WTC11 (cell line): Measurements from ENCODE around the gene EFCAB14. TPM values are rescaled to one million over a fixed set of nuclear protein-coding genes. Genes with fewer than 3 reads are reported as not detected.

Experiments
- FOXK1 ChIP-seq: sonication (generic); formaldehyde crosslinking; IDR thresholded peaks from 2 replicates; pipeline ENCODE4 v1.8.0; 2022; ENCODE audit warnings: mild to moderate bottlenecking, moderate library complexity, missing genetic modification reagents
- FOXP1 ChIP-seq: sonication (generic); formaldehyde crosslinking; IDR thresholded peaks from 2 replicates; pipeline ENCODE4 v1.8.0; 2022; ENCODE audit warnings: missing genetic modification reagents, mild to moderate bottlenecking, moderate library complexity, borderline replicate concordance
- GABPB1 ChIP-seq: sonication (generic); formaldehyde crosslinking; IDR thresholded peaks from 2 replicates; pipeline ENCODE4 v1.8.1; 2023; ENCODE audit warnings: mild to moderate bottlenecking, missing genetic modification reagents
- KAT7 ChIP-seq: sonication (generic); formaldehyde crosslinking; IDR thresholded peaks from 2 replicates; pipeline ENCODE4 v1.8.1; 2023; ENCODE audit warnings: missing genetic modification reagents, mild to moderate bottlenecking, borderline replicate concordance
- MYBL2 ChIP-seq: sonication (generic); formaldehyde crosslinking; IDR thresholded peaks from 2 replicates; pipeline ENCODE4 v1.8.1; 2023; ENCODE audit warnings: mild to moderate bottlenecking, moderate library complexity, missing genetic modification reagents
- RORB ChIP-seq: fragments of 250-450 bp; sonication (Bioruptor Pico); IDR thresholded peaks from 2 replicates; pipeline ENCODE4 v1.9.0; 2021; ENCODE audit warnings: mild to moderate bottlenecking
- TEAD1 ChIP-seq: sonication (generic); formaldehyde crosslinking; IDR thresholded peaks from 2 replicates; pipeline ENCODE4 v1.8.0; 2022; ENCODE audit warnings: mild to moderate bottlenecking, missing genetic modification reagents
- ZBTB21 ChIP-seq: sonication (generic); formaldehyde crosslinking; IDR thresholded peaks from 2 replicates; pipeline ENCODE4 v1.8.1; 2023; ENCODE audit warnings: mild to moderate bottlenecking, missing genetic modification reagents, borderline replicate concordance
- ZNF138 ChIP-seq: sonication (generic); formaldehyde crosslinking; conservative IDR thresholded peaks from 2 replicates; pipeline ENCODE4 v1.8.1; 2022; ENCODE audit warnings: mild to moderate bottlenecking, moderate library complexity, missing genetic modification reagents
- ZNF219 ChIP-seq: sonication (generic); formaldehyde crosslinking; IDR thresholded peaks from 2 replicates; pipeline ENCODE4 v1.8.0; 2023; ENCODE audit warnings: missing genetic modification reagents, mild to moderate bottlenecking, borderline replicate concordance
- ZNF317 ChIP-seq: sonication (generic); formaldehyde crosslinking; IDR thresholded peaks from 2 replicates; pipeline ENCODE4 v1.8.1; 2023; ENCODE audit warnings: low read depth, mild to moderate bottlenecking, moderate library complexity, missing genetic modification reagents, borderline replicate concordance
- ZNF671 ChIP-seq: fragments of 250-450 bp; sonication (Bioruptor Pico); IDR thresholded peaks from 2 replicates; pipeline ENCODE4 v1.8.0; 2021; ENCODE audit warnings: mild to moderate bottlenecking
- total RNA-seq: library from RNA; stranded (reverse); gene quantifications from 3 replicates; pipeline ENCODE4 v1.2.3, GENCODE V29; 2021
- TF ChIP-seq, protein P1 (sequence below): sonication (generic); formaldehyde crosslinking; IDR thresholded peaks from 2 replicates; pipeline ENCODE4 v1.8.0; 2022; ENCODE audit warnings: missing genetic modification reagents
- TF ChIP-seq, protein P2 (sequence below): sonication (generic); formaldehyde crosslinking; IDR thresholded peaks from 2 replicates; pipeline ENCODE4 v1.8.1; 2022; ENCODE audit warnings: low read depth, mild to moderate bottlenecking, moderate library complexity, missing genetic modification reagents, borderline replicate concordance
- TF ChIP-seq, protein P3 (sequence below): sonication (generic); formaldehyde crosslinking; conservative IDR thresholded peaks from 2 replicates; pipeline ENCODE4 v1.8.1; 2022; ENCODE audit warnings: mild to moderate bottlenecking, missing genetic modification reagents
- TF ChIP-seq, protein P4 (sequence below): sonication (generic); formaldehyde crosslinking; IDR thresholded peaks from 2 replicates; pipeline ENCODE4 v1.8.1; 2022; ENCODE audit warnings: mild to moderate bottlenecking, missing genetic modification reagents, moderate library complexity, borderline replicate concordance
- TF ChIP-seq, protein P5 (sequence below): fragments of 250-450 bp; sonication (Bioruptor Pico); IDR thresholded peaks from 2 replicates; pipeline ENCODE4 v2.1.2; 2022; ENCODE audit warnings: mild to moderate bottlenecking, moderate library complexity
- TF ChIP-seq, protein P6 (sequence below): sonication (generic); formaldehyde crosslinking; IDR thresholded peaks from 2 replicates; pipeline ENCODE4 v1.8.0; 2023; ENCODE audit warnings: missing genetic modification reagents, mild to moderate bottlenecking, borderline replicate concordance
- TF ChIP-seq, protein P7 (sequence below): sonication (generic); formaldehyde crosslinking; IDR thresholded peaks from 2 replicates; pipeline ENCODE4 v1.8.1; 2022; ENCODE audit warnings: missing genetic modification reagents, borderline replicate concordance
- TF ChIP-seq, protein P8 (sequence below): sonication (generic); formaldehyde crosslinking; IDR thresholded peaks from 2 replicates; pipeline ENCODE4 v1.8.1; 2023; ENCODE audit warnings: mild to moderate bottlenecking, moderate library complexity, missing genetic modification reagents

Gene EFCAB14
- total RNA-seq, 1 experiment from 2014 or later, result 46.2 TPM

DNA sequence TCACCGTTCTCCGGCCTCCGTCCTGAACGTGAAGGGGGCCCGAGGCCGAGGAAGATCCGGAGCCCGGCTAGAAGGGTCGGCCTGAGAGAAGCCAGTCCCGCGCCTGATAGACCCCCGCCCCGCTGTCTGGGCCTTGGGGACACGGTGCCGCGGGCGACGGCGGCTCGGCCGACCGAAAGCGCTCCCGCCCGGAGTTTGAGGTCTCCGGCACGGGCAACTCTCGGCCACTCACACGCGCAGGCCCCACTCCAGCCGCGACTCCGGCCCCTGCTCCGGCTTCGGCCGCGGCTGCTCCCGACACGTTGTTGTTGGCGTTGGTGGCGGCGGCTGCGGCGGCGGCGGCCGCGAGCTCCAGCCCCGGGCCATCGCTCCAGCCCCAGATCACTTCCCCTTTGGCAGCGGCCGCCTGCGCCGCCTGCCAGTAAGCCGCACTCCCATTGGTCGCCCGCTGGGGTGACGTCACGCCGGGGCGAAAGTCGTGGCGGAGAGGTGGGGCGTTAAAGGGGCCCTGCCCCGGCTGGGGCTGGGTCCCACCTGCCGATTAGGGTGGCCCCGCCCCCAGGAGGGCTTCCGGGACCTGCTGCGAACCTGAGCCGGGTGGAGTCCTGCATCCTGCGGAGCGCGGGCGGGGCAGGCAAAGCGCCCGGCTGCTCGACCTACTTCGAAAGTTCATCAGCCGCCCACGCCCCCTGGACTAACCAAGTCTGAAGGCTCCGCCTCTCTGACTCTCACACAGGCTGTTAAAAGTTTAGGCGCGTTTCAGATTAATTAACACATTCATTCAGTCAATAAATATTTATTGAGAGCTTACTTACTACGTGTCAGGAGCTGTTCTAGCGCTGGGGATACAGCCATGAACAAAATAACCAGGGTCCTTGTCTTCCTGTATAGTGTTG, at the start of gene EFCAB14 (continued):
- TF ChIP-seq FOXP1, result peak; percentile 90
- TF ChIP-seq MYBL2, result peak; percentile 55; the same call in 1 of the 2 replicates
- TF ChIP-seq, protein P1, sequence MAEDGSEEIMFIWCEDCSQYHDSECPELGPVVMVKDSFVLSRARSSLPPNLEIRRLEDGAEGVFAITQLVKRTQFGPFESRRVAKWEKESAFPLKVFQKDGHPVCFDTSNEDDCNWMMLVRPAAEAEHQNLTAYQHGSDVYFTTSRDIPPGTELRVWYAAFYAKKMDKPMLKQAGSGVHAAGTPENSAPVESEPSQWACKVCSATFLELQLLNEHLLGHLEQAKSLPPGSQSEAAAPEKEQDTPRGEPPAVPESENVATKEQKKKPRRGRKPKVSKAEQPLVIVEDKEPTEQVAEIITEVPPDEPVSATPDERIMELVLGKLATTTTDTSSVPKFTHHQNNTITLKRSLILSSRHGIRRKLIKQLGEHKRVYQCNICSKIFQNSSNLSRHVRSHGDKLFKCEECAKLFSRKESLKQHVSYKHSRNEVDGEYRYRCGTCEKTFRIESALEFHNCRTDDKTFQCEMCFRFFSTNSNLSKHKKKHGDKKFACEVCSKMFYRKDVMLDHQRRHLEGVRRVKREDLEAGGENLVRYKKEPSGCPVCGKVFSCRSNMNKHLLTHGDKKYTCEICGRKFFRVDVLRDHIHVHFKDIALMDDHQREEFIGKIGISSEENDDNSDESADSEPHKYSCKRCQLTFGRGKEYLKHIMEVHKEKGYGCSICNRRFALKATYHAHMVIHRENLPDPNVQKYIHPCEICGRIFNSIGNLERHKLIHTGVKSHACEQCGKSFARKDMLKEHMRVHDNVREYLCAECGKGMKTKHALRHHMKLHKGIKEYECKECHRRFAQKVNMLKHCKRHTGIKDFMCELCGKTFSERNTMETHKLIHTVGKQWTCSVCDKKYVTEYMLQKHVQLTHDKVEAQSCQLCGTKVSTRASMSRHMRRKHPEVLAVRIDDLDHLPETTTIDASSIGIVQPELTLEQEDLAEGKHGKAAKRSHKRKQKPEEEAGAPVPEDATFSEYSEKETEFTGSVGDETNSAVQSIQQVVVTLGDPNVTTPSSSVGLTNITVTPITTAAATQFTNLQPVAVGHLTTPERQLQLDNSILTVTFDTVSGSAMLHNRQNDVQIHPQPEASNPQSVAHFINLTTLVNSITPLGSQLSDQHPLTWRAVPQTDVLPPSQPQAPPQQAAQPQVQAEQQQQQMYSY (CRISPR knock-in tag), result peak; percentile 92
- peak; percentile 48; the same call in 1 of the 2 replicates for TF ChIP-seq KAT7 (CRISPR knock-in tag)
- TF ChIP-seq FOXK1 (CRISPR knock-in tag), result peak; percentile 67; the same call in 1 of the 2 replicates
- TF ChIP-seq, protein P2, sequence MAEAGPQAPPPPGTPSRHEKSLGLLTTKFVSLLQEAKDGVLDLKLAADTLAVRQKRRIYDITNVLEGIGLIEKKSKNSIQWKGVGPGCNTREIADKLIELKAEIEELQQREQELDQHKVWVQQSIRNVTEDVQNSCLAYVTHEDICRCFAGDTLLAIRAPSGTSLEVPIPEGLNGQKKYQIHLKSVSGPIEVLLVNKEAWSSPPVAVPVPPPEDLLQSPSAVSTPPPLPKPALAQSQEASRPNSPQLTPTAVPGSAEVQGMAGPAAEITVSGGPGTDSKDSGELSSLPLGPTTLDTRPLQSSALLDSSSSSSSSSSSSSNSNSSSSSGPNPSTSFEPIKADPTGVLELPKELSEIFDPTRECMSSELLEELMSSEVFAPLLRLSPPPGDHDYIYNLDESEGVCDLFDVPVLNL, result no peak
- no peak for TF ChIP-seq GABPB1 (CRISPR knock-in tag)
- TF ChIP-seq, protein P3, sequence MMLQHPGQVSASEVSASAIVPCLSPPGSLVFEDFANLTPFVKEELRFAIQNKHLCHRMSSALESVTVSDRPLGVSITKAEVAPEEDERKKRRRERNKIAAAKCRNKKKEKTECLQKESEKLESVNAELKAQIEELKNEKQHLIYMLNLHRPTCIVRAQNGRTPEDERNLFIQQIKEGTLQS (CRISPR knock-in tag), result 0 out of 2 replicates have a peak, but pooled peaks have one; percentile 52
- no peak for TF ChIP-seq RORB (CRISPR knock-in tag)
- no peak for TF ChIP-seq ZNF317
- TF ChIP-seq, protein P4, sequence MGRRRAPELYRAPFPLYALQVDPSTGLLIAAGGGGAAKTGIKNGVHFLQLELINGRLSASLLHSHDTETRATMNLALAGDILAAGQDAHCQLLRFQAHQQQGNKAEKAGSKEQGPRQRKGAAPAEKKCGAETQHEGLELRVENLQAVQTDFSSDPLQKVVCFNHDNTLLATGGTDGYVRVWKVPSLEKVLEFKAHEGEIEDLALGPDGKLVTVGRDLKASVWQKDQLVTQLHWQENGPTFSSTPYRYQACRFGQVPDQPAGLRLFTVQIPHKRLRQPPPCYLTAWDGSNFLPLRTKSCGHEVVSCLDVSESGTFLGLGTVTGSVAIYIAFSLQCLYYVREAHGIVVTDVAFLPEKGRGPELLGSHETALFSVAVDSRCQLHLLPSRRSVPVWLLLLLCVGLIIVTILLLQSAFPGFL (CRISPR knock-in tag), result no peak; the same call in 1 of the 2 replicates
- TF ChIP-seq ZNF671 (CRISPR knock-in tag), result no peak
- TF ChIP-seq ZBTB21 (CRISPR knock-in tag), result no peak; the same call in 1 of the 2 replicates
- no peak; the same call in 1 of the 2 replicates for TF ChIP-seq ZNF219
- TF ChIP-seq TEAD1, result peak; percentile 64; the same call in 1 of the 2 replicates
- TF ChIP-seq, protein P5, sequence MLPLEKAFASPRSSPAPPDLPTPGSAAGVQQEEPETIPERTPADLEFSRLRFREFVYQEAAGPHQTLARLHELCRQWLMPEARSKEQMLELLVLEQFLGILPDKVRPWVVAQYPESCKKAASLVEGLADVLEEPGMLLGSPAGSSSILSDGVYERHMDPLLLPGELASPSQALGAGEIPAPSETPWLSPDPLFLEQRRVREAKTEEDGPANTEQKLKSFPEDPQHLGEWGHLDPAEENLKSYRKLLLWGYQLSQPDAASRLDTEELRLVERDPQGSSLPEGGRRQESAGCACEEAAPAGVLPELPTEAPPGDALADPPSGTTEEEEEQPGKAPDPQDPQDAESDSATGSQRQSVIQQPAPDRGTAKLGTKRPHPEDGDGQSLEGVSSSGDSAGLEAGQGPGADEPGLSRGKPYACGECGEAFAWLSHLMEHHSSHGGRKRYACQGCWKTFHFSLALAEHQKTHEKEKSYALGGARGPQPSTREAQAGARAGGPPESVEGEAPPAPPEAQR (CRISPR knock-in tag), result no peak
- TF ChIP-seq, protein P6, sequence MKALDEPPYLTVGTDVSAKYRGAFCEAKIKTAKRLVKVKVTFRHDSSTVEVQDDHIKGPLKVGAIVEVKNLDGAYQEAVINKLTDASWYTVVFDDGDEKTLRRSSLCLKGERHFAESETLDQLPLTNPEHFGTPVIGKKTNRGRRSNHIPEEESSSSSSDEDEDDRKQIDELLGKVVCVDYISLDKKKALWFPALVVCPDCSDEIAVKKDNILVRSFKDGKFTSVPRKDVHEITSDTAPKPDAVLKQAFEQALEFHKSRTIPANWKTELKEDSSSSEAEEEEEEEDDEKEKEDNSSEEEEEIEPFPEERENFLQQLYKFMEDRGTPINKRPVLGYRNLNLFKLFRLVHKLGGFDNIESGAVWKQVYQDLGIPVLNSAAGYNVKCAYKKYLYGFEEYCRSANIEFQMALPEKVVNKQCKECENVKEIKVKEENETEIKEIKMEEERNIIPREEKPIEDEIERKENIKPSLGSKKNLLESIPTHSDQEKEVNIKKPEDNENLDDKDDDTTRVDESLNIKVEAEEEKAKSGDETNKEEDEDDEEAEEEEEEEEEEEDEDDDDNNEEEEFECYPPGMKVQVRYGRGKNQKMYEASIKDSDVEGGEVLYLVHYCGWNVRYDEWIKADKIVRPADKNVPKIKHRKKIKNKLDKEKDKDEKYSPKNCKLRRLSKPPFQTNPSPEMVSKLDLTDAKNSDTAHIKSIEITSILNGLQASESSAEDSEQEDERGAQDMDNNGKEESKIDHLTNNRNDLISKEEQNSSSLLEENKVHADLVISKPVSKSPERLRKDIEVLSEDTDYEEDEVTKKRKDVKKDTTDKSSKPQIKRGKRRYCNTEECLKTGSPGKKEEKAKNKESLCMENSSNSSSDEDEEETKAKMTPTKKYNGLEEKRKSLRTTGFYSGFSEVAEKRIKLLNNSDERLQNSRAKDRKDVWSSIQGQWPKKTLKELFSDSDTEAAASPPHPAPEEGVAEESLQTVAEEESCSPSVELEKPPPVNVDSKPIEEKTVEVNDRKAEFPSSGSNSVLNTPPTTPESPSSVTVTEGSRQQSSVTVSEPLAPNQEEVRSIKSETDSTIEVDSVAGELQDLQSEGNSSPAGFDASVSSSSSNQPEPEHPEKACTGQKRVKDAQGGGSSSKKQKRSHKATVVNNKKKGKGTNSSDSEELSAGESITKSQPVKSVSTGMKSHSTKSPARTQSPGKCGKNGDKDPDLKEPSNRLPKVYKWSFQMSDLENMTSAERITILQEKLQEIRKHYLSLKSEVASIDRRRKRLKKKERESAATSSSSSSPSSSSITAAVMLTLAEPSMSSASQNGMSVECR (CRISPR knock-in tag), result peak; percentile 90; the same call in 1 of the 2 replicates
- TF ChIP-seq, protein P7, sequence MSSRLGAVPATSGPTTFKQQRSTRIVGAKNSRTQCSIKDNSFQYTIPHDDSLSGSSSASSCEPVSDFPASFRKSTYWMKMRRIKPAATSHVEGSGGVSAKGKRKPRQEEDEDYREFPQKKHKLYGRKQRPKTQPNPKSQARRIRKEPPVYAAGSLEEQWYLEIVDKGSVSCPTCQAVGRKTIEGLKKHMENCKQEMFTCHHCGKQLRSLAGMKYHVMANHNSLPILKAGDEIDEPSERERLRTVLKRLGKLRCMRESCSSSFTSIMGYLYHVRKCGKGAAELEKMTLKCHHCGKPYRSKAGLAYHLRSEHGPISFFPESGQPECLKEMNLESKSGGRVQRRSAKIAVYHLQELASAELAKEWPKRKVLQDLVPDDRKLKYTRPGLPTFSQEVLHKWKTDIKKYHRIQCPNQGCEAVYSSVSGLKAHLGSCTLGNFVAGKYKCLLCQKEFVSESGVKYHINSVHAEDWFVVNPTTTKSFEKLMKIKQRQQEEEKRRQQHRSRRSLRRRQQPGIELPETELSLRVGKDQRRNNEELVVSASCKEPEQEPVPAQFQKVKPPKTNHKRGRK, result no peak
- no peak for TF ChIP-seq ZNF138 (CRISPR knock-in tag)
- TF ChIP-seq, protein P8, sequence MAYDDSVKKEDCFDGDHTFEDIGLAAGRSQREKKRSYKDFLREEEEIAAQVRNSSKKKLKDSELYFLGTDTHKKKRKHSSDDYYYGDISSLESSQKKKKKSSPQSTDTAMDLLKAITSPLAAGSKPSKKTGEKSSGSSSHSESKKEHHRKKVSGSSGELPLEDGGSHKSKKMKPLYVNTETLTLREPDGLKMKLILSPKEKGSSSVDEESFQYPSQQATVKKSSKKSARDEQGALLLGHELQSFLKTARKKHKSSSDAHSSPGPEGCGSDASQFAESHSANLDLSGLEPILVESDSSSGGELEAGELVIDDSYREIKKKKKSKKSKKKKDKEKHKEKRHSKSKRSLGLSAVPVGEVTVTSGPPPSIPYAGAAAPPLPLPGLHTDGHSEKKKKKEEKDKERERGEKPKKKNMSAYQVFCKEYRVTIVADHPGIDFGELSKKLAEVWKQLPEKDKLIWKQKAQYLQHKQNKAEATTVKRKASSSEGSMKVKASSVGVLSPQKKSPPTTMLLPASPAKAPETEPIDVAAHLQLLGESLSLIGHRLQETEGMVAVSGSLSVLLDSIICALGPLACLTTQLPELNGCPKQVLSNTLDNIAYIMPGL (CRISPR knock-in tag), result no peak
